Psoas muscle (tissue), 8 donors: Measurements from ENCODE around the gene CEP162. TPM values are rescaled to one million over a fixed set of nuclear protein-coding genes. Genes with fewer than 3 reads are reported as not detected.
A peak's percentile ranks its signal among the peaks of the same experiment; 100 is the strongest.
"Not testable (repeated sequence)": the region's sequence is repeated elsewhere in the genome, so short reads cannot be mapped to it uniquely, and the experiment has no call there.

ENCODE experiments used
- ATAC-seq, 4 donors: fragments of 200-7000 bp; cut with Tn5 transposase; one replicate each; pipeline ENCODE4 v1.9.1; 2020; ENCODE audit warnings: moderate library complexity in 3 of 4, mild to moderate bottlenecking in 2 of 4
- DNase-seq, 2 donors: peaks; one replicate each; pipeline ENCODE4 v3.0.0-alpha.2; 2020
- H3K27ac ChIP-seq: fragments of 200-600 bp; one replicate; pipeline ENCODE4 v1.8.0; 2022
- H3K27me3 ChIP-seq, 3 donors: fragments of 200-600 bp in 1 of 3; one replicate each; pipeline versions ENCODE4 v1.6.1 to v1.8.0; 2013 to 2022; ENCODE audit warnings: low read length in 2 of 3, mild to moderate bottlenecking in 2 of 3, moderate library complexity in 1 of 3; ENCODE audit not compliant: insufficient read depth in 3 of 3
- H3K36me3 ChIP-seq, 2 donors: fragments of 200-600 bp in 1 of 2; one replicate each; pipeline versions ENCODE4 v1.6.1 to v1.8.0; 2013 to 2022; ENCODE audit warnings: low read depth in 1 of 2, mild to moderate bottlenecking in 1 of 2, moderate library complexity in 1 of 2; ENCODE audit not compliant: insufficient read depth in 1 of 2
- H3K4me1 ChIP-seq: fragments of 200-600 bp; one replicate; pipeline ENCODE4 v1.8.0; 2022
- H3K4me3 ChIP-seq: fragments of 200-600 bp; one replicate; pipeline ENCODE4 v1.8.0; 2022; ENCODE audit warnings: mild to moderate bottlenecking
- H3K9me3 ChIP-seq: fragments of 200-600 bp; one replicate; pipeline ENCODE4 v1.8.0; 2022
- WGBS, 3 donors: extraction: QIAGEN DNeasy Blood & Tissue Kit; methylation state at CpG; one replicate each; pipeline versions ENCODE4 v1.1.6 to v1.1.7; 2013; 5-methylcytosine and 5-hydroxymethylcytosine counted together
- intact Hi-C, 2 donors: fragments of 100-400 bp; cut with DNase I; formaldehyde crosslinking; loops; one replicate each; pipeline versions ENCODE4 v1.11.0 to v1.14.2; 2022
- polyA plus RNA-seq, 3 donors: library from polyadenylated mRNA; stranded (reverse); fragments of 200-250 nt; gene quantifications; one replicate each; pipeline ENCODE4 v1.2.3, GENCODE V29; 2013
- total RNA-seq, 4 donors: library from RNA; stranded (reverse); fragmentation: NEBNext Ultra II Directional in 2 of 4; extraction: Animal tissue kit (Norgen Biotek cat#: 25700) in 2 of 4; gene quantifications; one replicate each; pipeline versions ENCODE4 v1.2.1 to v1.2.4, GENCODE V29; 2021 to 2023
- TF ChIP-seq, protein P1 (sequence below): fragments of 200-600 bp; IDR thresholded peaks from one replicate; pipeline ENCODE4 v1.8.0; 2022; ENCODE audit warnings: antibody characterized with exemption
- donor health status: healthy with polysubstance abuse.
- donor health status: DM: no; HTN: no; CAD: no; lungs with moderate emphysema.
- donor health status: Bipolar disorder and iron deficiency.
- donor health status: healthy.
- donor health status: DM: yes; HTN: yes; CAD: no.
- donor health status: DM: no; HTN: no; CAD: no.
- donor health status: DM: no; HTN: no; CAD: no.
- donor health status: DM: yes; HTN: yes; CAD: no.

Gene CEP162
- total and polyA plus RNA-seq, 7 donors: 1.5 to 4.0 (median 2.4) TPM

- Histone ChIP-seq H3K36me3 (peaks cover 0 to 4% of the 10 kb centered on the region in 2 donors), H3K27me3 (no peaks in the 10 kb centered on the region), H3K9me3 (no peaks in the 10 kb centered on the region), H3K4me1 (peaks cover 4% of the 10 kb centered on the region), H3K27ac (no peak overlapping the region), H3K4me3 (no peak overlapping the region)
- TF ChIP-seq, protein P1, sequence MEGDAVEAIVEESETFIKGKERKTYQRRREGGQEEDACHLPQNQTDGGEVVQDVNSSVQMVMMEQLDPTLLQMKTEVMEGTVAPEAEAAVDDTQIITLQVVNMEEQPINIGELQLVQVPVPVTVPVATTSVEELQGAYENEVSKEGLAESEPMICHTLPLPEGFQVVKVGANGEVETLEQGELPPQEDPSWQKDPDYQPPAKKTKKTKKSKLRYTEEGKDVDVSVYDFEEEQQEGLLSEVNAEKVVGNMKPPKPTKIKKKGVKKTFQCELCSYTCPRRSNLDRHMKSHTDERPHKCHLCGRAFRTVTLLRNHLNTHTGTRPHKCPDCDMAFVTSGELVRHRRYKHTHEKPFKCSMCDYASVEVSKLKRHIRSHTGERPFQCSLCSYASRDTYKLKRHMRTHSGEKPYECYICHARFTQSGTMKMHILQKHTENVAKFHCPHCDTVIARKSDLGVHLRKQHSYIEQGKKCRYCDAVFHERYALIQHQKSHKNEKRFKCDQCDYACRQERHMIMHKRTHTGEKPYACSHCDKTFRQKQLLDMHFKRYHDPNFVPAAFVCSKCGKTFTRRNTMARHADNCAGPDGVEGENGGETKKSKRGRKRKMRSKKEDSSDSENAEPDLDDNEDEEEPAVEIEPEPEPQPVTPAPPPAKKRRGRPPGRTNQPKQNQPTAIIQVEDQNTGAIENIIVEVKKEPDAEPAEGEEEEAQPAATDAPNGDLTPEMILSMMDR: no peak
- DNase-seq (no peak), ATAC-seq (no peak)
- intact Hi-C loops: loop anchor here (5.0 to 10.0 kb wide), 2 partner anchors 360 to 608 kb away; no protein-coding TSS in a partner anchor
- 93 to 98% (median 96%) methylated on average over 4 of the region's 4 CpGs for WGBS, 3 donors
These were observed 5.0 kb downstream of the CEP162 start for GRCh38 chr6:84222426-84222825.

DNA sequence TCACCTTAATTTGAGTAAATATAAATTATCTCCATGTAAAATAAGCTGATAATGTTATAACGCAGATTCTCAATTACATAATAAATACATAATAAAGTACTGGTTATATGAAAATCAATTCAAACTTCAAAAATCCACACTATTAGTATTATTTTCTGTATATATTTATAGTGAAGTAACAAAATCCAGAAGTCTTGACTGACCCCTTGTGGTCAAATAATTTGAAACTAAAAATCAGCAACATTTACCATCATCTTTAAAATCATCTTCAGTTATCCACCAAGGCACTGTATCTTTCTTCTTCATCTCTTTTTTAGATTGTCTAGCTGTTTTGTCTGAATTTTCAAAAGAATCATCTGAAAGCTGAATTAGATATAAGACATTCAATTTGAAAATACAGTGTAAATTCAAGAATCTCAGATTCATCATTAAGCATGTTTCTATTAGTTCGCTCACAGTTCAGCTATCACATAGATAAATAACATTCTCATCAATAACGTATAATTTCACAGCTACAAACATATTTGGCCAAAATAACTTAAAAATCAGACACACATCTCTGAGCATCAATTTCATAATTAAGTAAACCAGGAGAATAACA, 6.5 kb downstream of the CEP162 start:
- Histone ChIP-seq H3K4me1 (no peaks in the 10 kb centered on the region), H3K27me3 (no peaks in the 10 kb centered on the region), H3K36me3 (peaks cover 3 to 4% of the 10 kb centered on the region in 2 donors), H3K9me3 (no peaks in the 10 kb centered on the region), H3K27ac (no peak overlapping the region), H3K4me3 (no peak overlapping the region)
- TF ChIP-seq, protein P1: peak; percentile 57
- intact Hi-C loops: loop anchor here (2.0 to 10.0 kb wide), 3 partner anchors 338 to 606 kb away; no protein-coding TSS in a partner anchor
- ATAC-seq: no peak
- WGBS, 3 donors: 79 to 84% (median 81%) methylated on average over 3 of the region's 3 CpGs
- DNase-seq: no peak

- intact Hi-C loops: loop anchor here in 1 of 2 donors (2.0 to 5.0 kb wide), 2 partner anchors 333 to 601 kb away; no protein-coding TSS in a partner anchor
- H3K4me3 ChIP-seq: no peak overlapping the region
- no peaks in the 10 kb centered on the region for H3K4me1 ChIP-seq
- no peak for DNase-seq
- peaks cover 3 to 23% of the 10 kb centered on the region in 2 donors for H3K36me3 ChIP-seq
- no peak overlapping the region for H3K27ac ChIP-seq
- 68 to 83% (median 71%) methylated on average over 3 of the region's 3 CpGs for WGBS, 3 donors
- no peaks in the 10 kb centered on the region for H3K9me3 ChIP-seq
- H3K27me3 ChIP-seq: no peaks in the 10 kb centered on the region
- TF ChIP-seq, protein P1: no peak
- no peak for ATAC-seq
These were observed 9.4 kb downstream of the CEP162 start for GRCh38 chr6:84218091-84218490.

DNA sequence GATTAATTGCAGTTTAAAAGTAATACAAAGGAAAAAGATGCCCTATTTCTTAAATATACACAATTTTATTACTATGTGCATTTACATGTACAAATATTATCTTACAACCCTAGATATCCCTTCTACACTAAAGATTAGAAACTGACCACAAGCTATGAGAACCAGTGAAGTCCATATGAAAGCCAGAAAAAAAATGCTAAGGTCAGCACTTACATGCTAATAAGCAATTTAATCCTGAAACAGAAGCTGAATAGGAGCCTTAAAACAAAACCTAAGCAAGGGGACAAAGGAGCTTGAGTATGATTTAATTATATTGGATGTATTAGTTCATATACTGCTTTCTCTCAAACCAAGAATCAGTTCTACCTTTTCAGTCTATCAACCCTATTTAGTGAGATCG, 14.2 kb downstream of the CEP162 start:
- WGBS, 3 donors: 87 to 98% (median 96%) methylated on average over 1 of the region's 1 CpG
- intact Hi-C loops: no loop called here
- H3K27ac ChIP-seq: no peak overlapping the region
- H3K27me3 ChIP-seq: no peaks in the 10 kb centered on the region
- TF ChIP-seq, protein P1: no peak
- ATAC-seq: no peak
- no peak for DNase-seq
- H3K36me3 ChIP-seq: peaks cover 3 to 19% of the 10 kb centered on the region in 2 donors
- no peaks in the 10 kb centered on the region for H3K9me3 ChIP-seq
- no peak overlapping the region for H3K4me3 ChIP-seq
- no peaks in the 10 kb centered on the region for H3K4me1 ChIP-seq

GRCh38 chr6:84204011-84204410, 23.4 kb downstream of the CEP162 start:
- ATAC-seq: no peak
- TF ChIP-seq, protein P1: no peak
- no peaks in the 10 kb centered on the region for H3K27me3 ChIP-seq
- 83 to 96% (median 88%) methylated on average over 3 of the region's 3 CpGs for WGBS, 3 donors
- H3K4me1 ChIP-seq: no peaks in the 10 kb centered on the region
- H3K36me3 ChIP-seq: peaks cover 0 to 31% of the 10 kb centered on the region in 2 donors
- H3K27ac ChIP-seq: no peak overlapping the region
- H3K4me3 ChIP-seq: no peak overlapping the region
- intact Hi-C loops: no loop called here
- no peak for DNase-seq
- H3K9me3 ChIP-seq: no peaks in the 10 kb centered on the region

GRCh38 chr6:84199987-84200386, 27.5 kb downstream of the CEP162 start:
- H3K9me3 ChIP-seq, H3K4me1 ChIP-seq, H3K27me3 ChIP-seq, DNase-seq, H3K4me3 ChIP-seq, H3K27ac ChIP-seq, intact Hi-C loops, ATAC-seq: not testable (repeated sequence)
- 97 to 98% (median 97%) methylated on average over 6 of the region's 6 CpGs for WGBS, 3 donors
- peaks cover 0 to 46% of the 10 kb centered on the region in 2 donors for H3K36me3 ChIP-seq
